Keratinocyte (primary cell): ENCODE results near the gene OXCT1. TPM values are rescaled to one million over a fixed set of nuclear protein-coding genes. Genes with fewer than 3 reads are reported as not detected.

Experiments used
- DNase-seq: peaks from one replicate; pipeline ENCODE4 v3.0.0-alpha.2; 2011; ENCODE audit warnings: low read depth, missing footprints, low spot score
- FAIRE-seq: peaks from 2 replicates; lab custom pipeline; 2011; peaks lifted over from hg19 to GRCh38; lab: Jason Lieb, UNC
- H2AFZ ChIP-seq: 2 replicates; pipeline ENCODE4 v1.6.0; 2012; ENCODE audit warnings: low read length, control low read depth, inconsistent platforms; ENCODE audit not compliant: control insufficient read depth
- H3K27ac ChIP-seq: 2 replicates; pipeline ENCODE4 v1.5.1; 2011; ENCODE audit warnings: low read length; ENCODE audit not compliant: control insufficient read depth, insufficient read depth
- H3K27me3 ChIP-seq: 3 replicates; pipeline ENCODE4 v1.6.0; 2011; ENCODE audit warnings: low read length; ENCODE audit not compliant: control insufficient read depth, insufficient read depth; ENCODE audit errors: extremely low read depth
- H3K36me3 ChIP-seq, 2 experiments: 2 replicates in 1 of 2; 3 replicates in 1 of 2; pipeline ENCODE4 v1.5.1; 2011; ENCODE audit warnings: low read length in 2 of 2, mild to moderate bottlenecking in 1 of 2; ENCODE audit not compliant: control insufficient read depth in 2 of 2, insufficient read depth in 2 of 2; ENCODE audit errors: extremely low read depth in 1 of 2
- H3K4me1 ChIP-seq: 3 replicates; pipeline ENCODE4 v1.5.1; 2011; ENCODE audit warnings: low read length; ENCODE audit not compliant: control insufficient read depth, insufficient read depth; ENCODE audit errors: extremely low read depth
- H3K4me2 ChIP-seq: 3 replicates; pipeline ENCODE4 v1.6.0; 2011; ENCODE audit warnings: low read depth, low read length; ENCODE audit not compliant: control insufficient read depth, insufficient read depth; ENCODE audit errors: extremely low read depth
- H3K4me3 ChIP-seq, 3 experiments: fragments of 200-600 bp in 1 of 3; sonication (generic) in 1 of 3; 2 replicates in 2 of 3; 3 replicates in 1 of 3; pipeline ENCODE4 v1.5.1; 2011 to 2016; ENCODE audit warnings: low read length in 3 of 3, mild to moderate bottlenecking in 3 of 3, control low read depth in 2 of 3, inconsistent platforms in 1 of 3, low read depth in 1 of 3, mixed read lengths in 1 of 3, mixed run types in 1 of 3, moderate library complexity in 1 of 3; ENCODE audit not compliant: control insufficient read depth in 2 of 3, insufficient read depth in 2 of 3; ENCODE audit errors: extremely low read depth in 1 of 3
- H3K79me2 ChIP-seq: 2 replicates; pipeline ENCODE4 v1.6.0; 2012; ENCODE audit warnings: low read length; ENCODE audit not compliant: control insufficient read depth, insufficient read depth
- H3K9ac ChIP-seq: 3 replicates; pipeline ENCODE4 v1.6.0; 2011; ENCODE audit warnings: low read length; ENCODE audit not compliant: control insufficient read depth, insufficient read depth; ENCODE audit errors: extremely low read depth
- H3K9me1 ChIP-seq: 3 replicates; pipeline ENCODE4 v1.6.0; 2011; ENCODE audit warnings: low read length; ENCODE audit not compliant: control insufficient read depth, insufficient read depth; ENCODE audit errors: extremely low read depth
- H3K9me3 ChIP-seq: 2 replicates; pipeline ENCODE4 v1.5.1; 2012; ENCODE audit warnings: low read depth, low read length; ENCODE audit not compliant: control insufficient read depth
- H4K20me1 ChIP-seq: 3 replicates; pipeline ENCODE4 v1.6.0; 2011; ENCODE audit warnings: low read length; ENCODE audit not compliant: control insufficient read depth, insufficient read depth; ENCODE audit errors: extremely low read depth
- EZH2 ChIP-seq: IDR thresholded peaks from one replicate; pipeline ENCODE4 v1.6.1; 2012; ENCODE audit warnings: inconsistent platforms, mild to moderate bottlenecking, low read length, moderate library complexity
- dilution Hi-C: fragments of 300-500 bp; cut with MboI; formaldehyde crosslinking; loops from one replicate; pipeline ENCODE4 v1.7.0; 2020; ENCODE audit warnings: low sequenced_read_pairs; ENCODE audit not compliant: extremely low pct_ligation_motif_present
- polyA plus RNA-seq, 5 experiments: library from polyadenylated mRNA; depleted of rRNA in 3 of 5; stranded (reverse) in 3 of 5; stranded (forward) in 1 of 5; unstranded in 1 of 5; fragments of >200 nt; gene quantifications; 1 replicate in 1 of 5; 2 replicates in 3 of 5; 3 replicates in 1 of 5; pipeline versions ENCODE4 v1.2.1 to v1.2.3, GENCODE V29; 2011 to 2012; ENCODE audit warnings: missing spikeins in 2 of 5, low read depth in 1 of 5, low replicate concordance in 1 of 5
- TF ChIP-seq, protein P1 (sequence below), 3 experiments: IDR thresholded peaks in 1 of 3; conservative IDR thresholded peaks in 1 of 3; optimal IDR thresholded peaks in 1 of 3; 2 replicates in 2 of 3; 3 replicates in 1 of 3; pipeline versions ENCODE3 to v1.5.1; 2011; ENCODE audit warnings: low read length in 3 of 3, mild to moderate bottlenecking in 3 of 3, moderate library complexity in 2 of 3, control low read depth in 1 of 3, inconsistent platforms in 1 of 3; ENCODE audit not compliant: insufficient read depth in 2 of 3; ENCODE audit errors: extremely low read depth in 1 of 3

Gene OXCT1
- polyA plus RNA-seq, 1 donor (not counting 4 experiments of a cell fraction or from before 2014, with no cell fraction given): 34.0 TPM

DNA sequence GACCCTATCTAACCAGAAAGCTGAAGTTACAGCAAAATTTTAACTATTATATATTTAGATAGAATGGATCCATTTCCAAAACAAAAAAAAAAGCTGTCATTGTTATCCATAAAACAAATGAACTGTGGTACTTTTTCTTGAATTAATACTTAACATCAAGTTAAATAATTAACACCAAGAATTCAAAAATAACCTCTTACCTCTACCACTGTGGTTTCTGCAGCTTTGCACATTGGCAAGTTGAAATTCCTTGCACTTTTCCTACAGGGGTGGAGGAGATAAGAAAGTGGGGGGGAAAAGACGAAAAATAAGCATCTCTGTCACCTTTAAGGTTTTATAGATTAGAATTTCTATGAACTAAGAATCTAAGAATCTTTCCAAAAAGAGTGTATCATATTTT lies 30.0 kb downstream of the OXCT1 start:
- H4K20me1 ChIP-seq: no peaks in the 10 kb centered on the region

DNA sequence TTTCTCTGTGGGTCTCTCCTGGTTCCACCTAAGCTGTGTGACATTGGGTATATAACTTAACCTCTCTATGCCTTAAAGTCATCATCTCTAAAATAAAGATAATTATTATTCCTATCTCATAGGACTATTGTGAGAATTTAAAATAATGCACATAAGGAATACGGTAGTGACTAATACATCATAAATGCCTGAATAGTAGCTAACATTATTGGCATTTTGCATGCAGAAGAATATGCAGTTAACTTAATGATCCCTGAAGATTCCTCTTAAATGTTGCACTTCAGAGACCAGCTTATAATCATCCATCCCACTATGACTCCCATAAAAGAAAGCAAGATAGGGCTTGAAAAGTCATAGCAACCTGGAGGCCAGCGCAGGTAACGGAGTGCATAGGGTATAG lies 32.4 kb downstream of the OXCT1 start:
- no peaks in the 10 kb centered on the region for H3K9me3 ChIP-seq
- no peak for DNase-seq
- no peaks in the 10 kb centered on the region for H4K20me1 ChIP-seq
- no peaks in the 10 kb centered on the region for H3K9me1 ChIP-seq
- TF ChIP-seq EZH2: no peak
- TF ChIP-seq, protein P1, sequence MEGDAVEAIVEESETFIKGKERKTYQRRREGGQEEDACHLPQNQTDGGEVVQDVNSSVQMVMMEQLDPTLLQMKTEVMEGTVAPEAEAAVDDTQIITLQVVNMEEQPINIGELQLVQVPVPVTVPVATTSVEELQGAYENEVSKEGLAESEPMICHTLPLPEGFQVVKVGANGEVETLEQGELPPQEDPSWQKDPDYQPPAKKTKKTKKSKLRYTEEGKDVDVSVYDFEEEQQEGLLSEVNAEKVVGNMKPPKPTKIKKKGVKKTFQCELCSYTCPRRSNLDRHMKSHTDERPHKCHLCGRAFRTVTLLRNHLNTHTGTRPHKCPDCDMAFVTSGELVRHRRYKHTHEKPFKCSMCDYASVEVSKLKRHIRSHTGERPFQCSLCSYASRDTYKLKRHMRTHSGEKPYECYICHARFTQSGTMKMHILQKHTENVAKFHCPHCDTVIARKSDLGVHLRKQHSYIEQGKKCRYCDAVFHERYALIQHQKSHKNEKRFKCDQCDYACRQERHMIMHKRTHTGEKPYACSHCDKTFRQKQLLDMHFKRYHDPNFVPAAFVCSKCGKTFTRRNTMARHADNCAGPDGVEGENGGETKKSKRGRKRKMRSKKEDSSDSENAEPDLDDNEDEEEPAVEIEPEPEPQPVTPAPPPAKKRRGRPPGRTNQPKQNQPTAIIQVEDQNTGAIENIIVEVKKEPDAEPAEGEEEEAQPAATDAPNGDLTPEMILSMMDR (optimal IDR thresholded peaks at IDR 0.05 in 1 of 3, IDR thresholded peaks at IDR 0.05 in 1 of 3, conservative IDR thresholded peaks at IDR 0.05 in 1 of 3; ENCODE audit: extremely low read depth in 1 of 3, insufficient read depth in 2 of 3, low read length in 3 of 3): no peak
- FAIRE-seq: no peak
- H3K4me3 ChIP-seq: no peak overlapping the region
- H3K9ac ChIP-seq: no peak overlapping the region
- no peak overlapping the region for H2AFZ ChIP-seq
- H3K27ac ChIP-seq: no peak overlapping the region
- no peak overlapping the region for H3K4me2 ChIP-seq
- H3K4me1 ChIP-seq: peaks cover 3% of the 10 kb centered on the region
- dilution Hi-C loops: no loop called here
- no peaks in the 10 kb centered on the region for H3K79me2 ChIP-seq
- no peaks in the 10 kb centered on the region for H3K27me3 ChIP-seq
- H3K36me3 ChIP-seq: peaks cover 0 to 15% of the 10 kb centered on the region in 2 experiments

More for the DNA sequence above, 30.0 kb downstream of the OXCT1 start:
- DNase-seq (no peak), FAIRE-seq (no peak)
- H3K4me1 ChIP-seq: peaks cover 3% of the 10 kb centered on the region
- H3K9ac ChIP-seq: no peak overlapping the region
- no peak overlapping the region for H3K4me2 ChIP-seq
- H3K27ac ChIP-seq: no peak overlapping the region
- no peaks in the 10 kb centered on the region for H3K9me1 ChIP-seq
- dilution Hi-C loops: no loop called here
- H3K27me3 ChIP-seq: no peaks in the 10 kb centered on the region
- no peak overlapping the region for H2AFZ ChIP-seq
- no peaks in the 10 kb centered on the region for H3K9me3 ChIP-seq
- H3K79me2 ChIP-seq: no peaks in the 10 kb centered on the region
- H3K36me3 ChIP-seq: peaks cover 0 to 17% of the 10 kb centered on the region in 2 experiments
- H3K4me3 ChIP-seq: no peak overlapping the region
- TF ChIP-seq EZH2: no peak
- TF ChIP-seq, protein P1 (optimal IDR thresholded peaks at IDR 0.05 in 1 of 3, IDR thresholded peaks at IDR 0.05 in 1 of 3, conservative IDR thresholded peaks at IDR 0.05 in 1 of 3; ENCODE audit: extremely low read depth in 1 of 3, insufficient read depth in 2 of 3, low read length in 3 of 3): no peak
